T-helper 22 cell (primary cell): ENCODE results near the gene SNTB2.
"Not testable (repeated sequence)": the region's sequence is repeated elsewhere in the genome, so short reads cannot be mapped to it uniquely, and the experiment has no call there.

Experiments
- DNase-seq: peaks from one replicate; pipeline ENCODE4 v3.0.0-alpha.2; 2020; ENCODE audit warnings: low read depth

Gene SNTB2

GRCh38 chr16:69236319-69236718 lies 49.4 kb downstream of the SNTB2 start:
- DNase-seq, result no peak

- DNase-seq, result no peak
Observed at GRCh38 chr16:69237296-69237695, 50.3 kb downstream of the SNTB2 start.

GRCh38 chr16:69239851-69240250 lies 52.9 kb downstream of the SNTB2 start:
- no peak for DNase-seq

GRCh38 chr16:69240331-69240730 lies 53.4 kb downstream of the SNTB2 start:
- DNase-seq, result no peak

GRCh38 chr16:69241926-69242325 lies 55.0 kb downstream of the SNTB2 start:
- no peak for DNase-seq

GRCh38 chr16:69243479-69243878 lies 56.5 kb downstream of the SNTB2 start:
- DNase-seq, result no peak

GRCh38 chr16:69244336-69244735 lies 57.4 kb downstream of the SNTB2 start:
- no peak for DNase-seq

GRCh38 chr16:69250081-69250480 lies 63.1 kb downstream of the SNTB2 start:
- DNase-seq, result no peak

GRCh38 chr16:69253870-69254341 lies 66.9 kb downstream of the SNTB2 start:
- DNase-seq, result no peak

GRCh38 chr16:69259428-69259764 lies 72.4 kb downstream of the SNTB2 start:
- not testable (repeated sequence) for DNase-seq

GRCh38 chr16:69260019-69260418 lies 73.1 kb downstream of the SNTB2 start:
- no peak for DNase-seq

GRCh38 chr16:69260506-69260905 lies 73.5 kb downstream of the SNTB2 start:
- DNase-seq, result no peak

- no peak for DNase-seq
Observed at GRCh38 chr16:69266334-69267063, 79.5 kb downstream of the SNTB2 start.

- no peak for DNase-seq
Observed at GRCh38 chr16:69267633-69268032, 80.7 kb downstream of the SNTB2 start.

- DNase-seq, result no peak
Observed at GRCh38 chr16:69270395-69270794, 83.4 kb downstream of the SNTB2 start.

GRCh38 chr16:69270831-69271230 lies 83.9 kb downstream of the SNTB2 start:
- DNase-seq, result no peak

- no peak for DNase-seq
Observed at GRCh38 chr16:69273009-69273408, 86.0 kb downstream of the SNTB2 start.

- DNase-seq, result no peak
Observed at GRCh38 chr16:69274699-69275235, 87.8 kb downstream of the SNTB2 start.

GRCh38 chr16:69276148-69277115 lies 89.5 kb downstream of the SNTB2 start:
- DNase-seq, result no peak

GRCh38 chr16:69277413-69277812 lies 90.4 kb downstream of the SNTB2 start:
- no peak for DNase-seq

GRCh38 chr16:69283851-69284250 lies 96.9 kb downstream of the SNTB2 start:
- no peak for DNase-seq

GRCh38 chr16:69285240-69285639 lies 98.3 kb downstream of the SNTB2 start:
- no peak for DNase-seq
